Small intestine (tissue), 7 donors: Measurements from ENCODE around the gene VDAC1. TPM values are rescaled to one million over a fixed set of nuclear protein-coding genes. Genes with fewer than 3 reads are reported as not detected.
A peak's percentile ranks its signal among the peaks of the same experiment; 100 is the strongest.

ENCODE experiments used
- DNase-seq, 2 donors: peaks; one replicate each; pipeline versions ENCODE4 v3.0.0 to v3.0.0-alpha.2; 2013
- FAIRE-seq: peaks from 2 replicates; lab custom pipeline; 2012; peaks lifted over from hg19 to GRCh38; lab: Jason Lieb, UNC
- H3K27ac ChIP-seq, 3 donors: one replicate each; pipeline ENCODE4 v1.5.1; 2013; ENCODE audit warnings: low read length in 2 of 3, mild to moderate bottlenecking in 2 of 3, control low read depth in 1 of 3, inconsistent platforms in 1 of 3, low read depth in 1 of 3, moderate library complexity in 1 of 3
- H3K27me3 ChIP-seq, 3 donors: one replicate each; pipeline ENCODE4 v1.6.1; 2013; ENCODE audit warnings: low read length in 3 of 3, inconsistent platforms in 1 of 3; ENCODE audit not compliant: control insufficient read depth in 3 of 3, insufficient read depth in 3 of 3
- H3K36me3 ChIP-seq, 3 donors: one replicate each; pipeline ENCODE4 v1.6.1; 2013; ENCODE audit warnings: low read length in 3 of 3, inconsistent platforms in 1 of 3, low read depth in 1 of 3, mild to moderate bottlenecking in 1 of 3, moderate library complexity in 1 of 3; ENCODE audit not compliant: control insufficient read depth in 3 of 3, insufficient read depth in 2 of 3
- H3K4me1 ChIP-seq, 3 donors: one replicate each; pipeline ENCODE4 v1.6.1; 2013; ENCODE audit warnings: low read length in 2 of 3, inconsistent platforms in 1 of 3, low read depth in 1 of 3, mild to moderate bottlenecking in 1 of 3, moderate library complexity in 1 of 3; ENCODE audit not compliant: control insufficient read depth in 3 of 3, insufficient read depth in 2 of 3
- H3K4me3 ChIP-seq, 3 donors: one replicate each; pipeline ENCODE4 v1.5.1; 2013; ENCODE audit warnings: low read length in 3 of 3, control low read depth in 1 of 3, inconsistent platforms in 1 of 3, low read depth in 1 of 3, mild to moderate bottlenecking in 1 of 3, moderate library complexity in 1 of 3
- H3K9me3 ChIP-seq, 2 donors: one replicate each; pipeline ENCODE4 v1.6.1; 2013; ENCODE audit warnings: low read depth in 1 of 2, low read length in 1 of 2; ENCODE audit not compliant: control insufficient read depth in 2 of 2, insufficient read depth in 1 of 2
- WGBS, 3 donors: extraction: QIAGEN DNeasy Blood & Tissue Kit; methylation state at CpG; one replicate each; pipeline ENCODE4 v1.1.7; 2013; 5-methylcytosine and 5-hydroxymethylcytosine counted together
- polyA plus RNA-seq, 4 donors: library from polyadenylated mRNA; stranded (reverse) in 3 of 4; unstranded in 1 of 4; fragments of 200-250 nt in 3 of 4; fragments of 120-200 nt in 1 of 4; gene quantifications; one replicate each; pipeline versions ENCODE4 v1.2.1 to v1.2.3, GENCODE V29; 2013
- donor health status: healthy with polysubstance abuse.
- donor health status: control.
- donor health status: control.
- donor health status: Bipolar disorder and iron deficiency.
- donor health status: healthy.

The VDAC1 gene
- polyA plus RNA-seq, 4 donors = 213 to 412 (median 281) TPM

DNA sequence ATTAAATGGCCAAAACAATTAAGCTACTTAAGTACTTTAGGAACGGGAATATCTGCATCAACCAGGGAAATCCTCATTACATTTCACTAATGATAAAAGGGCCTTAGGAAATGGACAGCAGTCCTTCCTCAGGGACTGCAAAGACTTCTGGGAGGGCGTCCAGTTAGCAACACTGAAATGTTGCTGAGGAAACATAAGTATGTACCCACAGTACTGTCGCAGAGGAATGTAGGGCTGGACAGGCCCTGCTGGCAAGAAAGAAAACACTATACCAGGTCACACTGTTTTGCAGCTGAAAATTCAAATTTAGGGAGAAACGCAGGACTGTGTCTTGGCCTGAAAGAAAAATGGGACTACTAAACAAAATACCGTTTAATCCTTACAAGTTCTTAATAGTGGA, 37.7 kb downstream of the VDAC1 start:
- Histone ChIP-seq H3K9me3 (peaks cover 0 to 5% of the 10 kb centered on the region in 2 donors), H3K27me3 (no peaks in the 10 kb centered on the region), H3K36me3 (peaks cover 0 to 12% (median 4%) of the 10 kb centered on the region in 3 donors), H3K4me3 (peak overlapping the region in 1 of 3 donors; percentile 93), H3K4me1 (peaks cover 7 to 15% (median 8%) of the 10 kb centered on the region in 3 donors), H3K27ac (no peak overlapping the region)
- no peak for FAIRE-seq
- WGBS, 3 donors = 66 to 72% (median 66%) methylated on average over 5 of the region's 5 CpGs
- DNase-seq = no peak

DNA sequence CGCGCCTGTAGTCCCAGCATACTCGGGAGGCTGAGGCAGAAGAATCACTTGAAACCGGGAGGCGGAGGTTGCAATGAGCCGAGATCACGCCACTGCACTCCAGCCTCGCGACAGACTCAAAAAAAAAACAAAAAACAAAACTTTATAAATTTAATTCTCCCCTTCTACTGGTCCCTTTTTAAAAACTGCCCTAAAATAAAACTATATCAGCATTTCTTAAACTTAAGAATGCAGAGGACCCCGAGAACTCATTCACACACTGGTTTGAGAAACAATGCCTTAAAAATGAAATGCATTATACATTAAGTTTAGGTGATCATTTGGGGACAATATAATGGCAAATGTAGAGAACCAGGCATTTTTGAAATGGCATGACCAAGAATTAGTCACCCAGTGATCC, 38.7 kb downstream of the VDAC1 start:
- H3K27me3 ChIP-seq = no peaks in the 10 kb centered on the region
- no peak for FAIRE-seq
- WGBS, 3 donors = 96 to 97% (median 97%) methylated on average over 10 of the region's 10 CpGs

DNA sequence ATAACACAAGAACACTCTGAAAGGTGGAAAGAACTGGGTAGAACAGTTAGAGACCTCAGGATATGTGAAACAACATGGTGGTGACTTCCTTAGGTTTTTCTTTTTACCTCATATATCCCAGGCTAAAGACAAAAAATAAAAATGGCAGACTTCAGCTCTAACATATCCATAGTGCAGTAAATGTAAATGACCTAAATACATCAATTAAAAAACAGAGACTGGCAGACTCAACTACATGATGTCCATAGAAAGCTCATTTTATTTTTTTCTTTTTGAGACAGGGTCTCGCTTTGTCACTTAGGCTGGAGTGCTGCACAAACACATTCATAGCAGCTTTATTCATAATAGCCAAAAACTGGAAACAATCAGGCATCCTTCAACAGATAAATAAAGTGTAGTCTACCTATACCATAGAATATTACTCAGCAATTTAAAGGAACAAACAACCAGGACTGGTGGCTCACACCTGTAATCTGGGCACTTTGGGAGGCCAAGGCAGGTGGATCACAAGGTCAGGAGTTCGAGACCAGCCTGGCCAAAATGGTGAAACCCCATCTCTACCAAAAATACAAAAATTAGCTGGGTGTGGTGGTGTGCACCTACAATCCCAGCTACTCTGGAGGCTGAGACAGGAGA, 41.2 kb downstream of the VDAC1 start:
- no peak overlapping the region for H3K27ac ChIP-seq
- DNase-seq (no peak), FAIRE-seq (no peak)
- 94 to 98% (median 98%) methylated on average over 2 of the region's 2 CpGs for WGBS, 3 donors
- peaks cover 0 to 15% (median 0%) of the 10 kb centered on the region in 3 donors for H3K36me3 ChIP-seq
- H3K27me3 ChIP-seq = no peaks in the 10 kb centered on the region
- no peak overlapping the region for H3K4me3 ChIP-seq
- H3K9me3 ChIP-seq = peaks cover 0 to 5% of the 10 kb centered on the region in 2 donors
- H3K4me1 ChIP-seq = peaks cover 3 to 8% (median 6%) of the 10 kb centered on the region in 3 donors

More for the DNA sequence above, 38.7 kb downstream of the VDAC1 start:
- peaks cover 7 to 15% (median 8%) of the 10 kb centered on the region in 3 donors for H3K4me1 ChIP-seq
- DNase-seq = no peak
- H3K4me3 ChIP-seq = no peak overlapping the region
- no peak overlapping the region for H3K27ac ChIP-seq
- H3K36me3 ChIP-seq = peaks cover 0 to 7% (median 0%) of the 10 kb centered on the region in 3 donors
- peaks cover 0 to 5% of the 10 kb centered on the region in 2 donors for H3K9me3 ChIP-seq

DNA sequence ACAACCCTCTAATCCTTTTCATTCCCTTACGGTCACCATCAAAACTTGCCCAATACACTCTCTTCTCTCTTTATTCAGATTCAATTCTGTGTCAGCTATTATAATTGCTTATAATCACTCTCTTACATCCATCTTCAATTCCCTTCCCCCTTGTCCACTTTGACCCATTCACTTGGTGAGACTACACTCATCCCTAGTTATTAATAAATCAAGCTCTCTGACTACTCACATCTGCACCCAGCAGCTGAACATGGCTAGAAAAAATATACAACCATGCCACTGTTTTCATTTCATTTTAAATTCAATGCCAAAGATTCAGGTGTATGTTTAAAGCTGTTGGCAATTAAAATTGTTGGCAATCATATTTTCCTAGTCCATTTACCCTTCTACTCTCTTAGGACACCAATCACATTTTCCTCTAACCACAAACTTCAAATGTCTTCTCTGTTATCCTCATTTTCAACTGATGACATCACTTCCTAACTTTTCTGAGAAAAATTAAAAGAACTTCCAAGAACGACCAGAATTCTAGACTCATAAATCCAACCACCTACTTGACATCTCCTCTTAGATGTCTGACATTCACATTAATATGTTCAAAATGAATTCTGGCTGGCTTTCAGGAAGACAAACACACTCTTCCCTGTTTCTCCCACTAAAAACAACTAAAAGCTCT, 41.8 kb downstream of the VDAC1 start:
- H3K36me3 ChIP-seq = peaks cover 0 to 20% (median 0%) of the 10 kb centered on the region in 3 donors
- 68 to 87% (median 79%) methylated on average over 2 of the region's 2 CpGs for WGBS, 3 donors
- H3K27me3 ChIP-seq = no peaks in the 10 kb centered on the region
- no peak for FAIRE-seq
- peaks cover 3 to 8% (median 6%) of the 10 kb centered on the region in 3 donors for H3K4me1 ChIP-seq
- peaks cover 0 to 5% of the 10 kb centered on the region in 2 donors for H3K9me3 ChIP-seq
- DNase-seq = no peak
- no peak overlapping the region for H3K27ac ChIP-seq
- no peak overlapping the region for H3K4me3 ChIP-seq

DNA sequence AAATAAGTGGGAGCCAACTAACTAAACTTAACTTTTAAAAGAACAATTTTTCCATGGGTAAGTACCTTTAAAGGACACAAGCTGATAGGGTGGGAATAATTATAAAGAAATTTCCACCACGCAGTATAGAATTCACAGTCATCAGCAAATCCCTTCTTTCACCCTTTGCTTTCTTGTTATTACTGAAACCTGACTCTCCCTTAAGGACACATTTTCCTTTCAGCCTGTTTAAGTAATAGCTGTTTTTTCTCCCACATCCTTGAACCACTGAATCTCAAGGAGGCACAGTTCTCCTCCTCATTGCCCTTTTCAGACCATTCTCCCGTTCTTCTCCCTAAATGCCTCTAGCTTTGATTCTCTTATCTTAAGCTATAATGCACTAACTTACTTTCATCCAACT, 42.6 kb downstream of the VDAC1 start:
- H3K4me3 ChIP-seq = no peak overlapping the region
- 57 to 79% (median 68%) methylated on average over 2 of the region's 2 CpGs for WGBS, 3 donors
- FAIRE-seq = no peak
- H3K4me1 ChIP-seq = peaks cover 1 to 5% (median 4%) of the 10 kb centered on the region in 3 donors
- peaks cover 0 to 21% (median 2%) of the 10 kb centered on the region in 3 donors for H3K36me3 ChIP-seq
- no peaks in the 10 kb centered on the region for H3K27me3 ChIP-seq
- no peak for DNase-seq
- H3K9me3 ChIP-seq = peaks cover 0 to 5% of the 10 kb centered on the region in 2 donors
- no peak overlapping the region for H3K27ac ChIP-seq

DNA sequence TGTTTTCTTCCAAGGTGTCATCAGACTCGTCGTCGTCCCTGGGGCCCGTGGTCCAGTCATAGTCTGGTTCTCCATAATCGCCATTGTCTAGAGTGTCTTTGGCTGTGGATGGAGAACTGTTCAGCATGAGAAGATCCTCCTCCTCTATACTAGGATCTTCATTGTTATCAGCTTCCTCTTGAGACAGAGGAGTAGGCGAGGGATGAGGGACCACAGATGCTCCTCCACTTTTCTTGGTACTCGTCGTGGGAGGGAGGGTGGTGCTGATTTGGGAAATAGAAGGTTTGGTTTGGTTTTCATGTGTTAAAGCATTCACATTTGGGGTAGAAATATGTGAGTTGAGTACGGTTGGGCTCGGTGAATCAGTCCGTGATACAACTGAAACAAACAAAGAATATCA, 45.1 kb downstream of the VDAC1 start:
- FAIRE-seq (no peak), DNase-seq (no peak)
- no peak overlapping the region for H3K4me3 ChIP-seq
- WGBS, 3 donors = 92 to 95% (median 93%) methylated on average over 11 of the region's 11 CpGs
- H3K27ac ChIP-seq = no peak overlapping the region
- peaks cover 2 to 22% (median 3%) of the 10 kb centered on the region in 3 donors for H3K36me3 ChIP-seq
- no peaks in the 10 kb centered on the region for H3K27me3 ChIP-seq
- peaks cover 0 to 5% (median 0%) of the 10 kb centered on the region in 3 donors for H3K4me1 ChIP-seq
- H3K9me3 ChIP-seq = peaks cover 0 to 5% of the 10 kb centered on the region in 2 donors

DNA sequence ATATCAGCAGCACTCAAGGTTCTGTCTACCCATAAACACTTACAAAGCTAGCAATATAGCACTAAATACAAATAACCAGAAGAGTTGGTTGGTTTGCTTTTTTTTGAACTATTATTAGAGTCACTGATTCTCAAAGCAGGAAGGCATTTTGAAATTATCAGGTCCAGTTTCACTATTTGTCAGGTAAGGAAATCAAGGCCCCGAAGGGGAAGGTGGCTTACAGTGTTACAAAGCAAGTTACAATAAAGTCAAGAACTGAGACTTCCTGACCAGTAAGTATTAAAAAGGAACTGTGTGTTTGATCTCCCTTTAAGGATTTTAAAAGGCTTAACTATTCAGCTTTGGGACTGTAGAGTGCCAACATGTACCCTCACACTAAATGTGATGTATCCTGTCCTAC, 47.2 kb downstream of the VDAC1 start:
- no peak for FAIRE-seq
- DNase-seq = no peak
- H3K27me3 ChIP-seq = no peaks in the 10 kb centered on the region
- peaks cover 0 to 9% (median 7%) of the 10 kb centered on the region in 3 donors for H3K4me1 ChIP-seq
- no peak overlapping the region for H3K4me3 ChIP-seq
- WGBS, 3 donors = 61 to 90% (median 65%) methylated on average over 1 of the region's 1 CpG
- H3K36me3 ChIP-seq = peaks cover 2 to 29% (median 3%) of the 10 kb centered on the region in 3 donors
- no peaks in the 10 kb centered on the region for H3K9me3 ChIP-seq
- H3K27ac ChIP-seq = no peak overlapping the region

DNA sequence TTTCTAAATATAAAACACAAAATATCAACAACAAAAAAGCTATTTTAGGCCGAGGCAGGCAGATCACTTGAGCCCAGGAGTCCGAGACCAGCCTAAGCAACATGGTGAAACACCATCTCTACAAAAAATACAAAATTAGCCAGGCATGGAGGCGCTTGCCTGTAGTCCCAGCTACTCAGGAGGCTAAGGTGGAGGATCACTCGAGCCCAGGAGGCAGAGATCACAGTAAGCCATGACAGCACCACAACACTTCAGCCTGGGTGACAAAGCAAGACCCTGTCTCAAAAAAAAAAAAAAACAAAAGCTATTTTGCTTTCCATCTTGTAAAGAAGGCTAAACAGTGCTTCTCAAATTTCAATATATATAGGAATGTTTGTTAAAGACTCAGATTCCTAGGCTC, 47.7 kb downstream of the VDAC1 start:
- peaks cover 0 to 7% (median 6%) of the 10 kb centered on the region in 3 donors for H3K4me1 ChIP-seq
- WGBS, 3 donors = 88 to 97% (median 96%) methylated on average over 4 of the region's 4 CpGs
- peaks cover 2 to 29% (median 3%) of the 10 kb centered on the region in 3 donors for H3K36me3 ChIP-seq
- no peak overlapping the region for H3K4me3 ChIP-seq
- DNase-seq (no peak), FAIRE-seq (no peak)
- H3K9me3 ChIP-seq = no peaks in the 10 kb centered on the region
- H3K27me3 ChIP-seq = no peaks in the 10 kb centered on the region
- no peak overlapping the region for H3K27ac ChIP-seq
